HG02884 (cell line): ENCODE data around the gene ADORA1.

Experiments used
- ATAC-seq: cut with Tn5 transposase; IDR thresholded peaks from one replicate; pipeline ENCODE4 v1.9.1; 2021; ENCODE audit warnings: mild to moderate bottlenecking, moderate library complexity; ENCODE audit not compliant: unreplicated experiment

The ADORA1 gene

DNA sequence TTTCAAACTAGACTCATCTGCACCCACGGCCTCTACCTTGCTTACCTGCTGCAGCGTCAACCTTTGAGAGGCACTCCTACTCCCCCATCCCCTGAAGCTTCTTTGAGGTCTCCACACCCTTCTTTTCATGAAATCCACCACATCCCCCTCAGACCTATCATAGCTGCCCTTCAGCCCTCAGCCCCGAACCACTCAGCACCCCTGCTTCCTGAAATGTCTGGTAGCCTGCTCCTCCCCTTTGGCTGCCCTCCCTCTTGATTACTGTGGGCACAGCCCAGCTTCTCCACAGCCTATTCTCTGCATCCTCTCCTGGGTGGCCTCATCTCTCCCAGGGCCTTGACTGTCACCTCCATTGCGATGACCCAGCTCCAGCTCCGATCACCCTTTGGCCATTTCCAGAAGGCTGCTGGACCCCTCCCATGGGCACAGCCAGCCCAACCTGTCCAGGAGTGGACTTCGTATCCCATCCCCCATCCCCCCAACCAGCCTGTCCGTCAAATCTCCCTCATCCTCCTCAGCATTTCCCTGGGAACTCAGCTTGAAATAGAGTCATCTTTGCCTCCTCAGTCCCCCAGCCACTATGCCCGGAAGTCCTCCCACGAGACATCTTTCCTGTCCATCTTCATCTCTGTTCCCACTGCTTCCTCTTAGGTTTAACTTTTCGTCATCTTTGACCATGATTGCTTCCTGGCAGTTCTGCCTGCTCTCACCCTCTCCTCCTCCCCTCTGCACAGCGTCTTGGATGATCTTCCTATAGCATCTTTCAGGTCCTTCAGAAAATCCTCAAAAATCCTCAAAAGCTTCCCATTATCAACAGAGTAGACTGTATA, 6.1 kb upstream of the ADORA1 start:
- no peak for ATAC-seq

DNA sequence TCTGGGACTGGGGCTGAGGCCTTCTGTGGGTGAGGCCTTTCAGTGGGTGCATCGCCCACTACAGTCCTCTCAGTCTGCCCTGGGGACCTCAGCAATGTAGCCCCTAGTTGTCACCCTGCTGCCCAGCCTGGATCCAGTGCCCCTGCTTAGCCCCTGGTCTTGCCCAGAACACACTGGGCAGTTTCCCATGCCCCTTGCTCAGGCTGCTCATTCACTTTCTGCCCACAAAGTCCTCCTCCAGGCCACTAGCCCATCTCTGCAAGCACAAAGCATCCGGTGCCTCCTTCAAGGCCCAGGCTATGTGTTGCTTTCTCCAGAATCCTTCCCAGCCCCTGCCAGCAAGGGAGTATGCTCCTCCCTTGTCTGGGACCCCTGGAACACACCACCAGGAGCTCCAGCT, 5.4 kb upstream of the ADORA1 start:
- no peak for ATAC-seq

DNA sequence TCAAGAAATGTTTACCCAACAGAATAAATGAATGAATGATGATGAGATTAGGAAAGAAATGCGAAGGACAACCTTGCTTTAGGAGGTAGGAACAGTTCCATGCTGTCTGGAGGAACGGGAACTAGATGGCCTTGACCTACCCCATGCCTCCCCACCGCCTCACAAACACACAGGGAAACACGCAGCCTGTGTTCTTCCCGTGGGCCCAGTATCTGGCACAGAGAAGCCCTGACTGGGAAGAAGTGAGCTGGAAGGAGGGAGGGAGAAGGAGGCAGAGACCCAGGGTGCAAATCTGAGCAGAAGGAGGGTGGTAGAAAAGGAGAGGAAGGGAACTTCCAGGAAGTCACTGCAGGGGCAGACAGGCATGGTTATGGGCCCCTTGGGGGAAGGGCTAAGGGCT, 3.5 kb upstream of the ADORA1 start:
- ATAC-seq = no peak

DNA sequence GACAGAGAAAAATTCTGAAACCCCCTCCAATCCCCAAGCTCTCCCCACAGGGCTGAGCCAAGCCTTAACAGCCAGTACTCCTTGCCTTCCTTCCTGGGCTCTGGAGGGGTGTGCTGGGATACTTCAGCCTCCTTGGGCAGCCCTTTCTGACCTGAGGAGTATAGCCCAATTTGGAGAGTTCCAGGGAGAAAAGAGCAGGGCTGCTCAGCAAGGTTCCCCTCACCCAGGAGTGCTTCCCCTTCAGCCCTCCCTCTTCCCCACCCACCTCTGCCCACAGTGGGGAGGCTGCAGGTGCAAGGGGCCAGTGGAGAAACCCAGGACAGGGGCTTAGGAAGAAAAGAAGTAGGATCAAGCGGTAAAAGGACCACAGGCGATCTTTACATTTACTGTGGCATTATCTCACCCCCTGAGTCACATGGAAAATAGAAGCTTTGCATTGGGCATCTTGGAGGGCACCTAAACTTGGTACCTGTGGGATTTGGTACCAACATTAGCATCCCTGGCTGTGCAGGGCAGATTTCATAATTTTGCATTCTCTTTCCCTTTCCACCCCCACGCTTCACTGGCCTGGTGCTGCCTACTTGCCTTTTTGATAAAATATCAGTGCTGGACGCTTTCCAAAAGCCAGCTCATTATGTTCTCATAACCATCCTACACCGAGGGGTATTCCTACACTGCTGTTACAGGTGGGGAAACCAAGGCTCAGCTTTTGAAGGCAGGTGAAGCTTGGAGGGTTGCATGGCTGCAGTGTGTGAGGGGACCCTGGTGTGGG, 2.8 kb upstream of the ADORA1 start:
- ATAC-seq = no peak

DNA sequence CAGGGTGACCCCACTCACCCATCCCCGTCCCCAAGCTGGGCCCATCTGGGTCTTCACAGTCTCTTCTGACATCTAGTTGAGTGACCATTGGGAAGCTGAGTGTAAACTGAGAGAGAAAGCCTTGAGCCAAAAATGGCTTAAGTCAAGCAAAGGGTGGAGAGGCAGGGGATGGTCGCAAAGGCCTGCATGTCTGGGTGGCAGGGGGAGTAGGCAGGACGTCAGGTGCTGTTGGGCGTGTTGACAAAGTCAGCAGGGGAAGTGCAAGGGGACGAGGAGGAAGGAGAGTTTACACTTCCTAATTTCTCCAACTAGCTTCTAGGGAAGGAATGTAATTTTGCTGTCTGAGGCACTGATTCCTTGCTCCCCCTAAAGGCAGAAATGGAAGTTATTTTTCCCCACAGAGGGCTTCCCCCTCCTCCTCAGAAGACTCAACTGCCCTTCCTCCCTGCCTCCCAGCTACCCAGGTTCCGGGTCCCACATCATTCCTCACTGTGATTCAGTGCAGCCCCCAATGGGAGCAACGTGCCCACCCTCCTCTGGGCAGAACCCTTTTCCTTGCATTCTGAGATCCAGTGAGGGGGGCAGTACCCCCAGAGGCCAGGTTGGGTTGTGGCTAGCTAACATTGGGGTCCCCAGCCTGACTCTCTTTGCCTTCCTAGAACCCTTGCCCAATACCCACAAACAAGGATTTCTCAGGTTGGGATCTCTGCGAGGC, 1.2 kb upstream of the ADORA1 start:
- ATAC-seq = no peak

DNA sequence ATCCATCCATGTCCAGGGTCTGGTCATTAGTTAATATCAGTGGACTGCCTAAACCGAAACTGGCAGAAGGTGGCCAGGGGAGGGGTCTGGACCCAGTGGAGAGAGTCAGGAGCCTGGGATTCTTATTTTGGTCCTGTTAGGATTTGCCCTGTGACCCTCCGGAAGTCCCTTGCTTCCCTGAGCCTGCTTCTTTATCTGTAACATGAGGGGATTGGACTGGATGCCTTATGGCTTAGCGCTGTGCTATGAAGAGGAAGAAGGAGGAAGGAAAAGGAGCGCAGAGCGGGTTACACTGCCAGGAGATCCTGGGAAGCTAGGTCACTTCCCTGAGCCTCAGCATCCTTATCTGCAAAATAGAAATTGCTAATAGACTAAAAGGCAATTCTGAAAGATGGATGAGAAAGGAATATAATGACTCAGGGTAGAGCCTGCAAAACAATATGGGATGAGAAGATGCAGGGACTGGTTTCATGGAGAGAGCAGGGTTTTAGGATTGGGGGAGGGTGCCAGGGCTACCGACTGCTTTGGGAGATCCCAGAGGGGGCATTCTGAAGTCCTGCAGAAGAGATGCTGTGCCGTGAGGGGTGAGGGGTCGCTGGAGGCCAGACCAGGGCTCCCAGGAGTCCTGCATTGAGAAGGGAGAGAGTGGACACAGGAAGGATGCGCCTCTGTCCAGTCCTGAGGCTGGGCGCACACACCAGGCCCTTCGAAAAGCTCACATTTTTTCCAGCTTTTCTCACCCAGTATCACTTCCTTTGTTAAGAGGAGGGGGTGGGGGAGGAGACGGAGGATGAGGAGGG, 460 bp upstream of the ADORA1 start:
- no peak for ATAC-seq

DNA sequence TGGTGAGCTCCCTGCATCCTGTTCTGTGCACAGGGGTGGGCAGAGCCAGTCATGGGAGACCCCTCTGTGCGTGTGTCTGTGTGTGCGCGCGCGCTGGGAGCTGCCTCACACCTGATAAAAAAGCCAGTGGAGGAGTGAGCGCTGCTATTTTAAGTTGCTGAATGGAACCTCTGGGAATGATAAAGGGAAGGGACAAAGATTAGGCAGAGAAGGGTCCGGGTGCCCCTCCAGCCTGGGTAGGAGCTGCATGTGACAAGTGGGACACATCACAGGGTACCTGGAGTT, 847 bp downstream of the ADORA1 start:
- ATAC-seq = no peak

DNA sequence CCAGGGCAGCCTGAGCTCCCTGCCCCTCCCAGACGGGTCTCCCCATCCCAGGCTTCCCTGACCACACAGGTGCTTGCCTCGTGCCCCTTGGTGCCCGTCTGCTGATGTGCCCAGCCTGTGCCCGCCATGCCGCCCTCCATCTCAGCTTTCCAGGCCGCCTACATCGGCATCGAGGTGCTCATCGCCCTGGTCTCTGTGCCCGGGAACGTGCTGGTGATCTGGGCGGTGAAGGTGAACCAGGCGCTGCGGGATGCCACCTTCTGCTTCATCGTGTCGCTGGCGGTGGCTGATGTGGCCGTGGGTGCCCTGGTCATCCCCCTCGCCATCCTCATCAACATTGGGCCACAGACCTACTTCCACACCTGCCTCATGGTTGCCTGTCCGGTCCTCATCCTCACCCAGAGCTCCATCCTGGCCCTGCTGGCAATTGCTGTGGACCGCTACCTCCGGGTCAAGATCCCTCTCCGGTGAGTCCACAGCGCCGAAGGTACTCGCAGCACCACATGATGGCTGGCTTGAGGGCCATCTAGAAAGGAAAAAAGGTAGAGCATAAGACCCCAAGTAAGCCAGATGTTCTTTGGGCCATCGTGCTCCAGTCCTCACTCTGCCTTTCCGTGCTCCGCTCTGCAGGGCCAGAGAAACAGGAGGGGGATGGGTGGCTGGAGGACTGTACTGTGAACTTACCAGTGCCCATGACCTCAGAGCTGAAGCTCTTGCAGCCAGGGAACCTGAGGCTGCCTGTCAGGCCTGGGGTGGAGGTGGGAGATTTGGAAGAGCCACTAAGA, 1.4 kb downstream of the ADORA1 start:
- ATAC-seq = no peak

DNA sequence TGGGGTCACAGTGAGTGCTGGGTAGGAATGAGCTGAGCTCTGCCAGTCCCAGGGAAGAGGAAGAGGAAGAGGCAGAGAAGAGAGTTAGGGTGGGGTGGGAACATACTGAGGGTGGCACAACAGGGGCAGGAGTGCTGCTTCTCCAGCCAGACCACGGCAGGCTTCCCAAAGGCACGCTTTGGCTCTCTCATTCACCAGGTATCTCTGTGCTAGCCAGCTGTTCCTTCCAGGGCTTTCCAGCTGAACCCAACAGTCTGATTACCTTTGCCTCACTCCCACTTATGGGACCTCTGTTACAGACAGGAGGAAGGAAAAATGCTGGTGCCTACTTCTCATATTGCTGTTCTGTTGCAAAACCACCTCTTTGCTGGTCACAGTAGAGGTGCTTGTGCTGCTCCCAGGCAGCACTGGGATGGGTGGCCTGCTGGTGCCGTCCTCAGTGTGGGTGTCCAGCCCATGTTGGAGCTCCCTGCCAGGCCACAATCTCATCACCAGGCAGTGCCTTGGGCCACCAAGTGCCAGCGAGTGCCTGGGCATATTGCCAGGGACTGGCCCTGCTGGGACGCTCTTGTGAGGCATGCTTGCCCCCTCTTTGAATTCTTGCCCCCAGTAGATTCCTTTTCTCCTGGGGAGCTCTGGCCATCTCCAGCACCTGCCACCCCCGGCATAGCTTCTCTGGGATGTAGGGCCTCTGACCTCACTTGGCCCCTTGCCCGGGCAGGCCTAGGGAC, 2.1 kb downstream of the ADORA1 start:
- ATAC-seq = no peak

DNA sequence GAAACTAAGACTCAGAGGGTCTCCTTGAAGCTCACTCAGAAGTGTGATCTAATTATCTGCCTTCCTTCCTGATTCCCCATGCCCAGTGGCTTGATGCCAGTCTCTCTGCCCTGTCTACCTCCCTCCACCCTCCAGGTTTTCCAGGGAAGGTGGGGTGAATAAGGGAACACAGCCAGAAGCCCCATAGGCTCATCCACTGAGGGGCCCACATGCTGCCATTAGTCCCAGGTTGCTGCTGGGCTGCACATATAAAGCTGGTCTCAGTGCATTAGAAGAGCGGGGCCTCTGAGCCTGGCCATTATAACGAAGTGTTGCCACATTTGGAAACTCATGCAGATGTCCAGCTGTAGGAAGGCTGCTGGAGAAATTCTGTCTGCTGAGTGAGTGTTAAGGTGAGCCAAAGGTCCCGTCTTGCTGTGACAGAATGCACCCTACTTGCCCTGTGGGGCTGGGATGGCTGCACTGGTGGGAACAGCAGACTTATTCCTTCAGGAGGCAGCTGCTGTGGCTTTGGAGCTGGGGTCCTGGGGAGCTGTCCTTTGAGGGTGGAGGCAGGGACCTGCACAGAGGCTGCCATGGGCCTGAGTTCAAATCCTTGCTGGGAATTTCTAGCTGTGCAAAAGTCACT, 2.9 kb downstream of the ADORA1 start:
- ATAC-seq = no peak

DNA sequence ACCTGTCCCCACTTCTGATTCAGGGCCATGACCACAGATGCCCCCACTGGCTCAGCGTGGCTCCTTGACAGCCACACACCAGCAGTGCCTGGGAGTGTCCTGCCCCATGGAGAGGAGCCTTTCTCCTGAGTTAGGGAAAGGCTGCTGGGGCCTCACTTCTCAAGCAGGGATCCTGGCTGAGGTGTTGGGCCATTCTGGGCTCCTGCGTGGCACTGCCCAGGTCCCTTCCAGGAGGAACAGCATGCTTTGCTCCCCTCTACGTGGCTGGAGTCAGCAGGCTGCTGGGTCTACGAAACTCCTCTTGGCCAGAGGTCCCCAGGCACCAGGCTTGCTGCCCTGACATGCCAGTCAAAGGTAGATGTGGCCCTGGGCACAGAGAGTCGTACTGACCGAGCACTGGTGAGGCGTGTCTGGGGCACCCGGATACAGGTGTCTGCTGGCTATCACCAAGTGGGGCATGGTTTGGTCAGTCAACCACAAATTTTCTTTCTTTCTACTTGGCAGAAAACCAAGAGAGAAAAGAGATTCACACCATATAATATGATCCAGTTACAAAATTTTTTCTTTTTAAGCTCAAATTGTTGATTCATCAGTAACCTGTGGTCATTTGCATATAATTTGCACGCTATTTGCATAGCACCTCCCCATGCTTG, 4.1 kb downstream of the ADORA1 start:
- ATAC-seq = no peak

DNA sequence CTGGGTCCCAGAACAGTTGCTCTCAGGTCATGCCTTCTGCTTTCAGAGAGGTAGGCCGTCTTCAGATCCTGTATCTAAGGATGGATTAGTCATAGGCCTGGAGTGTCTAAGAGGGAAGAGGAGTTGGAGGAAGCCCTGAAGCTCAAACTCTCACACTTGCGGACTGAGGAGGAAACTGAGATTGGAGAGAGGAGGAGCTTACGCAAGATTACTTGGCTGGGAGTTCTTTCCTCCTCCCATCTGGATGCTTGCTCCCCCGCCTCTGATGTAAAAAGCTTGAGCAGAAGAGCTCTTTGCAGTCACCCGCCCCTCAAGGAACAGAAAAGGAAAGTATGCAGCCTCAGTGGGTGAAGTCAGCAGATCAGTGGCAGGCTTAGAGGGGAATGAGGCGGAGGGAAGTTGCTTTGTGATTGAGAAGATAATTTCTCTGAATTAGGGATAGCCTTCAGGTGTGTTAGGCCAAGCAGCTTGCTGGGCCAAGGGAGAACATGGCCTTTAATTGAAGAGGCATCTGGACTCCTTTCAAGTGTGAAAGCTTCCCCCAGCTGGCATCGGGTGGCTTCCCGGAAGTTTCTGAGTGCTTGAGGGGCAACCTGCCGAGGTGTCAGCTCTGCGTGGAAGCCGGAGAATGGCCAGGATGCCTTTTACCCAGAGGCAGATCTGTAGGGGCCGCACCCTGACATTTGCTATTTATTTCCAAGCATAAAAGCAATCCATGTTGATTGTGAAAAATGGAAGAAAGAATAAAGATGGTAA, 6.6 kb downstream of the ADORA1 start:
- ATAC-seq = no peak

DNA sequence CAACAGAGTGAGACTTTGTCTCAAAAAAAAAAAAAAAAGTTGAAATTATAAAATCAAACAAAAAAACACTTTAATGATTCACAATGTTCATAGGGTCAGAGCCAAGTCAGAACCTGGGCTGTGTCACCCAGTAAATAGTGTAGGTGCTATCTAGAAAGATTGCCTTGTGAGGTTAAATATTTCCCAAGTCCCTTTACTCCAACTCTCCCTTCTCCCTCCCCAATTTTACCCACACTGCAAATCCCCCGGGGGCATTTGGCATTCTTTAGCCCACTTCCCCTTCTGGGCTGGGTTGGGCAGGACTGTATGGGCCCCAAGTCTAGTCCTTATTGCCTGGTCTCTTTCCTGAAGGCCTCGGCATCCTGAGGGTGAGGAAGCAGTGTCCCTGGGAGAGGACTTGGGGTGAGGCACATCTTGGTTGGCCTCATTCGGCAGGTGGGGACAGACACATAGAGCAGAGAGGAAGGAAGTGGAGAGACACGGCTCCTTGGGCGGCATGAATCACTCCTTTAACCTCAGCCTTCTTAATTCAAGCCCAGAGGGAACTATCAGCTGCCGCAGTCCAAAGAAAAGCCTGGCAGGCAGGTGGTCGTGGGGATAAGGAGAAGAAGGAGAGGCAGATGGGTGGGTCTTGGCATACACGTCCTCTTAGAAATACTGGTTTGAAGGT, 8.2 kb downstream of the ADORA1 start:
- no peak for ATAC-seq

DNA sequence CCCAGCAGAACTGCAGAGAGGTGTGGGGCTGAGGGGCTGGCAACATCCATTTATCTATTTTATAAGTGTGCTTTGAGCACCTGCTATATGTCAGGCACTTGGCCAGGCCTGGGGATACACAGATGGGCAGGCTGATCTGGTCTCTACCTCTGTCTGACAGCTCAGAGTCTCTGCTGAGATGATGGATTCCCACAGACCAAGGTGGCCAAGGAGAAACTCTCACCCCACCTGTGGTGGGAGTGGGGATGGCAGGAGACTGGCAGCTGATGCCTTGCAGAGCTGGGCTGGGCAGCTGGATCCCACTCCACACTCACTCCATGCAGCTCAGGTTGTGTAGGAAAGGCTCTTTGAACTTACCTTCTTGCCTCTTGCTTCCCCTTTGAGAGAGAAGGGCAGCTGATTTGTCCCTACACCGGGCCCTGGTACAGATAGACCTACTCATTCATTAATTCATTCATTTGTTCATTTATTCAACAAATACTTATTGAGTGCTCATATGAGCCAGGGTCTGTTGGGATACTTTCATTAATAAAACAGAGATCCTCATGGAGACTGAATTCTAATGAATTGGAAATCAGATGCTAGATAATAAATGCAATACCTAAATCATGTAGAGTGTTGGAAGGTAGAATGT, 9.0 kb downstream of the ADORA1 start:
- no peak for ATAC-seq

DNA sequence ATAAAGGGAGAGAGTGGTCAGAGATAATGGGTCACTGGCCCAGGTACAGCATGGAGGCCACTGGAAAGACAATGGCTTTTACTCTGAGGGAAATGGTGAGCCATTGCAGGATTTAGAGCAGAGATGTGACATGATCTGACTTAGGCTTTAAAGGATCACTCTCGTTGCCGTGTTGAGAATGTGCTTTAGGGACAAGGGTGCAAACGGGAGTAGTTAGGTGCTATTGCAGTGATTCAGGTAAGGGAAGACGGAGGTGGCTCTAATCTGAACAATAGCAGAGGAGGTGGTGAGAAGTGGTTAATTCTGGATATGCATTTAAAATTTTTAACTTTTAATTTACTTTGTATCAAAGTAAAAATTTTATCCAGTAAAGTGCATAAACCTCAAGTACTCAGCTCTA, 9.8 kb downstream of the ADORA1 start:
- ATAC-seq = no peak

DNA sequence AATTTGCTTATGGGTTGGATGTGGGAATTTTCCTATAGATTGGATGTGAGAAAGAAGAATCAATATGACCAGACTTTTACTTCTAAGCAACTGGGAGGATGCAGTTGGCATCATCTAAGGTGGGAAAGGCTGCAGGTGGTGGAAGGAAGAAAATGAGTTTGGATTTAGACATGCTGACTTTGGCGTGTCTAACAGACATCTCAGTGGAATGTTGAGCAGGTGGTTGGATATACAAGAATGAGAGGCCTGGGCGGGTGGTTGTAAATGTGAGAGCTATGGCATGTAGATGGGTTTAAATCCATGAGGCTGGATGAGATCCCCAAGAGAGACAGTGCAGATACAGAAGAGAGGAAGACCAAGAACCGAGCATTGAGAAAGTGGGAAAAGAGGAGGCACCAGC, 10.5 kb downstream of the ADORA1 start:
- ATAC-seq = no peak

DNA sequence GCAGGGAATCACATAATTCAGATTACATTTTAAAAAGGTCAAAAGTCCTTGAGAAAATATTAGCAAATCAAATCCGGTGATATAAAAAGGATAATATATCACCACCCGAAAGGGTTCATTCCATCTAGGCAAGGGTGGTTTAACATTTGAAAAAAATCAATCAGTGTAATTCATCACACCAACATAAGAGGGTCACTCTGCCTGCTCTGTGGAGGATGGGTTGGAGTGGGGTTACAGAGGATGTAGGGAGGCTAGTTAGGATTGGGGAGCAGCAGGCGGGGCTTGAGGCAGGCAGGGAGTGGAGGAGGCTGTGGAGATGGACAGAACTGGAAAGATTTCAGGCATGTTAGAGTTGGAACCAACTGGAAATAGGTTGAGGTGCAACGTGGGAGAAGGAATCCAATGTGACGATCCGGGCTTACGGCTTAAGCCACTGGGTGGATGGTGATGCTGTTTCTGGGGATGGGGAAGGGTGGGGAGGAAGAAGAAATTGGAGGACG, 12.5 kb downstream of the ADORA1 start:
- no peak for ATAC-seq
